Fibroblast of lung (primary cell): Measurements from ENCODE around the gene ZNF366.

Experiments used
- CTCF ChIP-seq, 2 donors: IDR thresholded peaks in 1 of 2; conservative IDR thresholded peaks in 1 of 2; 1 replicate in 1 of 2; 2 replicates in 1 of 2; pipeline ENCODE4 v1.5.1; 2011 to 2012; ENCODE audit warnings: low read length in 2 of 2, control low read depth in 1 of 2, inconsistent platforms in 1 of 2, low read depth in 1 of 2, mild to moderate bottlenecking in 1 of 2
- EZH2 ChIP-seq: IDR thresholded peaks from 2 replicates; pipeline ENCODE4 v1.5.1; 2012; ENCODE audit warnings: low read length, control low read depth, mild to moderate bottlenecking; ENCODE audit errors: missing control alignments

- TF ChIP-seq EZH2 = no peak
- no peak for TF ChIP-seq CTCF (conservative IDR thresholded peaks at IDR 0.05 in 1 of 2, IDR thresholded peaks at IDR 0.05 in 1 of 2; ENCODE audit: low read depth in 1 of 2, low read length in 2 of 2)
Observed at GRCh38 chr5:72458407-72458806, 48.8 kb downstream of the ZNF366 start.
